Mucosa of descending colon (tissue), 3 donors: ENCODE results near the gene PCDHGB2. TPM values are rescaled to one million over a fixed set of nuclear protein-coding genes. Genes with fewer than 3 reads are reported as not detected.
"Not testable (repeated sequence)": the region's sequence is repeated elsewhere in the genome, so short reads cannot be mapped to it uniquely, and the experiment has no call there.

Experiments used
- ATAC-seq: fragments of 200-7000 bp; cut with Tn5 transposase; one replicate; pipeline ENCODE4 v1.9.1; 2020; ENCODE audit warnings: mild to moderate bottlenecking, moderate library complexity
- DNase-seq, 3 donors: peaks; one replicate each; pipeline ENCODE4 v3.0.0-alpha.2; 2020
- H3K36me3 ChIP-seq: fragments of 200-600 bp; one replicate; pipeline ENCODE4 v1.8.0; 2021; ENCODE audit warnings: low read depth, mild to moderate bottlenecking
- H3K4me1 ChIP-seq: fragments of 200-600 bp; one replicate; pipeline ENCODE4 v1.8.0; 2021; ENCODE audit warnings: low read depth, mild to moderate bottlenecking
- H3K4me3 ChIP-seq: fragments of 200-600 bp; one replicate; pipeline ENCODE4 v1.8.0; 2021; ENCODE audit warnings: mild to moderate bottlenecking
- H3K9me3 ChIP-seq: fragments of 200-600 bp; one replicate; pipeline ENCODE4 v1.8.0; 2021; ENCODE audit warnings: mild to moderate bottlenecking
- intact Hi-C, 2 donors: fragments of 100-400 bp; cut with DNase I in 1 of 2; cut with micrococcal nuclease in 1 of 2; formaldehyde crosslinking; loops; one replicate each; pipeline versions ENCODE4 v1.11.0 to v1.11.1; 2022; cut with DNase I, micrococcal nuclease
- total RNA-seq, 3 donors: library from RNA; stranded (reverse); fragmentation: NEBNext Ultra II Directional in 2 of 3; extraction: Animal tissue kit (Norgen Biotek cat#: 25700) in 2 of 3; gene quantifications; one replicate each; pipeline versions ENCODE4 v1.2.1 to v1.2.4, GENCODE V29; 2021 to 2023
- TF ChIP-seq, protein P1 (sequence below): fragments of 200-600 bp; IDR thresholded peaks from one replicate; pipeline ENCODE4 v1.8.0; 2022; ENCODE audit warnings: antibody characterized with exemption, mild to moderate bottlenecking
- donor health status: DM: no; HTN: no; CAD: no; lungs with moderate emphysema.
- donor health status: DM: no; HTN: no; CAD: no.
- donor health status: DM: no; HTN: yes; CAD: no.

Gene PCDHGB2
- total RNA-seq, 3 donors from 2014 or later: 1.5 to 5.7 (median 2.8) TPM

DNA sequence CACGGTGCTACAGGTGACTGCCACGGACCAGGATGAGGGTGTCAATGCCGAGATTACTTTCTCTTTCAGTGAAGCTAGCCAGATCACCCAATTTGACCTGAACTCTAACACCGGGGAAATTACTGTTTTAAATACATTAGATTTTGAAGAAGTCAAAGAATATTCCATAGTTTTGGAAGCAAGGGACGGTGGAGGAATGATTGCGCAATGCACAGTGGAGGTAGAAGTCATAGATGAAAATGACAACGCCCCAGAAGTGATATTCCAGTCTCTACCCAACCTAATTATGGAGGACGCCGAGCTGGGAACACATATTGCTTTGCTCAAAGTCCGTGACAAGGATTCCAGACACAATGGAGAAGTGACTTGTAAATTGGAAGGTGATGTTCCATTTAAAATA is 28.9 kb downstream of the PCDHGB2 start:
- intact Hi-C loops: no loop called here

DNA sequence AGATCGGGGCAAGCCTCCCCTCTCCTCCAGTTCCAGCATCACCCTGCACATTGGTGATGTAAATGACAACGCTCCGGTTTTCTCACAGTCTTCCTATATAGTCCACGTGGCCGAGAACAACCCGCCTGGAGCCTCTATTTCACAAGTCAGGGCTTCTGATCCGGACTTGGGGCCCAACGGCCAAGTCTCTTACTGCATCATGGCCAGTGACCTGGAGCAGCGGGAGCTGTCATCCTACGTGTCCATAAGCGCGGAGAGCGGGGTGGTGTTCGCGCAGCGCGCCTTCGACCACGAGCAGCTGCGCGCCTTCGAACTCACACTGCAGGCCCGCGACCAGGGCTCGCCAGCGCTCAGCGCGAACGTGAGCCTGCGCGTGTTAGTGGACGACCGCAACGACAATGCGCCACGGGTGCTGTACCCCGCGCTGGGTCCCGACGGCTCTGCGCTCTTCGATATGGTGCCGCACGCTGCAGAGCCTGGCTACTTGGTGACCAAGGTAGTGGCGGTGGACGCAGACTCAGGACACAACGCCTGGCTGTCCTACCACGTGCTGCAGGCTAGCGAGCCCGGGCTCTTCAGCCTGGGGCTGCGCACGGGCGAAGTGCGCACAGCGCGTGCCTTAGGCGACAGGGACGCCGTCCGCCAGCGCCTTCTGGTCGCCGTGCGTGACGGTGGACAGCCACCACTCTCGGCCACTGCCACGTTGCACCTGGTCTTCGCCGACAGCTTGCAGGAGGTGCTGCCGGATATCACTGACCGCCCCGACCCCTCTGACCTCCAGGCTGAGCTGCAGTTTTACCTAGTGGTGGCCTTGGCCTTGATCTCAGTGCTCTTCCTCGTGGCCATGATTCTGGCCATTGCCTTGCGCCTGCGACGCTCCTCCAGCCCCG is 29.6 kb downstream of the PCDHGB2 start:
- Histone ChIP-seq H3K9me3 (peaks cover 92% of the 10 kb centered on the region), H3K36me3 (no peaks in the 10 kb centered on the region), H3K4me3 (no peak overlapping the region), H3K4me1 (no peaks in the 10 kb centered on the region)
- DNase-seq (no peak), ATAC-seq (no peak)
- intact Hi-C loops: no loop called here
- TF ChIP-seq, protein P1, sequence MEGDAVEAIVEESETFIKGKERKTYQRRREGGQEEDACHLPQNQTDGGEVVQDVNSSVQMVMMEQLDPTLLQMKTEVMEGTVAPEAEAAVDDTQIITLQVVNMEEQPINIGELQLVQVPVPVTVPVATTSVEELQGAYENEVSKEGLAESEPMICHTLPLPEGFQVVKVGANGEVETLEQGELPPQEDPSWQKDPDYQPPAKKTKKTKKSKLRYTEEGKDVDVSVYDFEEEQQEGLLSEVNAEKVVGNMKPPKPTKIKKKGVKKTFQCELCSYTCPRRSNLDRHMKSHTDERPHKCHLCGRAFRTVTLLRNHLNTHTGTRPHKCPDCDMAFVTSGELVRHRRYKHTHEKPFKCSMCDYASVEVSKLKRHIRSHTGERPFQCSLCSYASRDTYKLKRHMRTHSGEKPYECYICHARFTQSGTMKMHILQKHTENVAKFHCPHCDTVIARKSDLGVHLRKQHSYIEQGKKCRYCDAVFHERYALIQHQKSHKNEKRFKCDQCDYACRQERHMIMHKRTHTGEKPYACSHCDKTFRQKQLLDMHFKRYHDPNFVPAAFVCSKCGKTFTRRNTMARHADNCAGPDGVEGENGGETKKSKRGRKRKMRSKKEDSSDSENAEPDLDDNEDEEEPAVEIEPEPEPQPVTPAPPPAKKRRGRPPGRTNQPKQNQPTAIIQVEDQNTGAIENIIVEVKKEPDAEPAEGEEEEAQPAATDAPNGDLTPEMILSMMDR: no peak

More for the DNA sequence above, 28.9 kb downstream of the PCDHGB2 start:
- peaks cover 92% of the 10 kb centered on the region for H3K9me3 ChIP-seq
- ATAC-seq: no peak
- no peak overlapping the region for H3K4me3 ChIP-seq
- H3K36me3 ChIP-seq: no peaks in the 10 kb centered on the region
- no peak for DNase-seq
- TF ChIP-seq, protein P1: no peak
- H3K4me1 ChIP-seq: no peaks in the 10 kb centered on the region

DNA sequence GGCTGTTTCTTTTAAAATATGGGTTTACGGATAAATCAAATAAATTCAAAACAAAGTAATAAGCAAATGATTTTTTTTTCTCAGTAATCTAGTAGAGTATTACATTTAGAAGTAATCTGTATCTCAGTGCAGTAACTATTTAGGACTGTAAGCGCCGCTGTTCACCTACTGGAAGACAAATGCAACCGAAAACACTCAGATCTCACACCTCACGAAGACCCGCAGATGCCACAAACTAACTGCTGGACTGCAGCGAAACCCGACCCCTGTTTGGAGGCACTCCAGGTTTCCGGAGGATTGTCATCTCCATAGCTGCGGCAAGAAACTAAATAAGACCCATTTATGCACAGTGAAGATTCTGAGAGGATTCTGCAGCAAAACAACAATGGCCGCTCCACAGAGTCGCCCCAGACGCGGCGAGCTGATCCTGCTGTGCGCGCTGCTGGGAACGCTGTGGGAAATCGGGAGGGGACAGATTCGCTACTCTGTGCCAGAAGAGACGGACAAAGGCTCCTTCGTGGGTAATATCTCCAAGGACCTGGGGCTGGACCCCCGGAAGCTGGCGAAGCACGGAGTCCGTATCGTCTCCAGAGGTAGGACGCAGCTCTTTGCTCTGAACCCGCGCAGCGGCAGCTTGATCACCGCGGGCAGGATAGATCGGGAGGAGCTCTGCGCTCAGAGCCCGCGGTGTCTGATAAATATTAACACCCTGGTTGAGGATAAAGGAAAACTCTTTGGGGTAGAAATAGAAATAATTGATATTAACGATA is 32.8 kb downstream of the PCDHGB2 start, which contains the start of gene PCDHGA8:
Gene PCDHGA8 (plus strand): TSS at position 205 of the 770 bp plus-strand sequence. CDS start 181 bp downstream, at position 386.
- no peak for ATAC-seq

DNA sequence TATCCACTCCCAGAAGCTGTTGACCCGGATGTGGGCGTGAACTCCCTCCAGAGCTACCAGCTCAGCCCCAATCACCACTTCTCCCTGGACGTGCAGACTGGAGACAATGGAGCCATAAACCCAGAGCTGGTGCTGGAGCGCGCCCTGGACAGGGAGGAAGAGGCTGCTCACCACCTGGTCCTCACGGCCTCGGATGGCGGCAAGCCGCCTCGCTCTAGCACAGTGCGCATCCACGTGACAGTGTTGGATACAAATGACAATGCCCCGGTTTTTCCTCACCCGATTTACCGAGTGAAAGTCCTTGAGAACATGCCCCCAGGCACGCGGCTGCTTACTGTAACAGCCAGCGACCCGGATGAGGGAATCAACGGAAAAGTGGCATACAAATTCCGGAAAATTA is 33.5 kb downstream of the PCDHGB2 start:
- no peaks in the 10 kb centered on the region for H3K4me1 ChIP-seq
- DNase-seq (no peak), ATAC-seq (no peak)
- no peaks in the 10 kb centered on the region for H3K36me3 ChIP-seq
- peaks cover 77% of the 10 kb centered on the region for H3K9me3 ChIP-seq
- intact Hi-C loops: no loop called here
- no peak overlapping the region for H3K4me3 ChIP-seq
- TF ChIP-seq, protein P1: no peak

More for the DNA sequence above, 32.8 kb downstream of the PCDHGB2 start, which contains the start of gene PCDHGA8:
- H3K4me3 ChIP-seq: no peak within 1 kb of the TSS
- TF ChIP-seq, protein P1: no peak
- H3K4me1 ChIP-seq: no peaks in the 10 kb centered on the region
- DNase-seq: no peak
- intact Hi-C loops: no loop called here
- H3K36me3 ChIP-seq: no peaks in the 10 kb centered on the region
- H3K9me3 ChIP-seq: peaks cover 77% of the 10 kb centered on the region

DNA sequence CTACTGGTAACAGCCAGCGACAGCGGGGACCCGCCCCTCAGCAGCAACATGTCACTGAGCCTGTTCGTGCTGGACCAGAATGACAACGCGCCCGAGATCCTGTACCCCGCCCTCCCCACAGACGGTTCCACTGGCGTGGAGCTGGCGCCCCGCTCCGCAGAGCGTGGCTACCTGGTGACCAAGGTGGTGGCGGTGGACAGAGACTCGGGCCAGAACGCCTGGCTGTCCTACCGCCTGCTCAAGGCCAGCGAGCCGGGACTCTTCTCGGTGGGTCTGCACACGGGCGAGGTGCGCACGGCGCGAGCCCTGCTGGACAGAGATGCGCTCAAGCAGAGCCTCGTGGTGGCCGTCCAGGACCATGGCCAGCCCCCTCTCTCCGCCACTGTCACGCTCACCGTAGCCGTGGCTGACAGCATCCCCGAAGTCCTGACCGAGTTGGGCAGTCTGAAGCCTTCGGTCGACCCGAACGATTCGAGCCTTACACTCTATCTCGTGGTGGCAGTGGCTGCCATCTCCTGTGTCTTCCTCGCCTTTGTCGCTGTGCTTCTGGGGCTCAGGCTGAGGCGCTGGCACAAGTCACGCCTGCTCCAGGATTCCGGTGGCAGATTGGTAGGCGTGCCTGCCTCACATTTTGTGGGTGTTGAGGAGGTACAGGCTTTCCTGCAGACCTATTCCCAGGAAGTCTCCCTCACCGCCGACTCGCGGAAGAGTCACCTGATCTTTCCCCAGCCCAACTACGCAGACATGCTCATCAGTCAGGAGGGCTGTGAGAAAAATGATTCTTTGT is 34.8 kb downstream of the PCDHGB2 start:
- DNase-seq, H3K36me3 ChIP-seq, ATAC-seq, H3K4me3 ChIP-seq, intact Hi-C loops, H3K4me1 ChIP-seq: not testable (repeated sequence)
- peaks cover 76% of the 10 kb centered on the region for H3K9me3 ChIP-seq
